GM21737 (cell line): ENCODE data around the gene ZCCHC24.

Experiments used
- ATAC-seq: cut with Tn5 transposase; IDR thresholded peaks from one replicate; pipeline ENCODE4 v1.9.1; 2021; ENCODE audit warnings: mild to moderate bottlenecking, moderate library complexity; ENCODE audit not compliant: unreplicated experiment

Gene ZCCHC24

GRCh38 chr10:79433324-79434222 lies 11.9 kb downstream of the ZCCHC24 start:
- no peak for ATAC-seq

- ATAC-seq: no peak
Measured at GRCh38 chr10:79431891-79432831, 13.3 kb downstream of the ZCCHC24 start.

GRCh38 chr10:79431428-79431827 lies 14.0 kb downstream of the ZCCHC24 start:
- ATAC-seq: no peak

GRCh38 chr10:79430936-79431335 lies 14.5 kb downstream of the ZCCHC24 start:
- ATAC-seq: no peak

- ATAC-seq: no peak
Measured at GRCh38 chr10:79430325-79430905, 15.0 kb downstream of the ZCCHC24 start.

- no peak for ATAC-seq
Measured at GRCh38 chr10:79429751-79430150, 15.7 kb downstream of the ZCCHC24 start.

GRCh38 chr10:79427965-79428364 lies 17.5 kb downstream of the ZCCHC24 start:
- ATAC-seq: no peak

- ATAC-seq: no peak
Measured at GRCh38 chr10:79425074-79425532, 20.3 kb downstream of the ZCCHC24 start.

GRCh38 chr10:79424221-79425073 lies 21.0 kb downstream of the ZCCHC24 start:
- no peak for ATAC-seq

GRCh38 chr10:79422178-79422892 lies 23.1 kb downstream of the ZCCHC24 start:
- ATAC-seq: no peak

GRCh38 chr10:79420974-79421688 lies 24.3 kb downstream of the ZCCHC24 start:
- ATAC-seq: no peak

- ATAC-seq: no peak
Measured at GRCh38 chr10:79418886-79419595, 26.4 kb downstream of the ZCCHC24 start.

- ATAC-seq: no peak
Measured at GRCh38 chr10:79418274-79418673, 27.1 kb downstream of the ZCCHC24 start.

GRCh38 chr10:79417731-79418130 lies 27.7 kb downstream of the ZCCHC24 start:
- ATAC-seq: no peak

GRCh38 chr10:79417266-79417665 lies 28.2 kb downstream of the ZCCHC24 start:
- ATAC-seq: no peak

GRCh38 chr10:79416578-79417255 lies 28.7 kb downstream of the ZCCHC24 start:
- no peak for ATAC-seq

GRCh38 chr10:79415736-79416577 lies 29.5 kb downstream of the ZCCHC24 start:
- ATAC-seq: no peak
